ENCODE measurements around the gene PAX5. TPM values are rescaled to one million over a fixed set of nuclear protein-coding genes. Genes with fewer than 3 reads are reported as not detected.

Gene PAX5
- polyA plus RNA-seq, 1 donor from 2014 or later: not detected

DNA sequence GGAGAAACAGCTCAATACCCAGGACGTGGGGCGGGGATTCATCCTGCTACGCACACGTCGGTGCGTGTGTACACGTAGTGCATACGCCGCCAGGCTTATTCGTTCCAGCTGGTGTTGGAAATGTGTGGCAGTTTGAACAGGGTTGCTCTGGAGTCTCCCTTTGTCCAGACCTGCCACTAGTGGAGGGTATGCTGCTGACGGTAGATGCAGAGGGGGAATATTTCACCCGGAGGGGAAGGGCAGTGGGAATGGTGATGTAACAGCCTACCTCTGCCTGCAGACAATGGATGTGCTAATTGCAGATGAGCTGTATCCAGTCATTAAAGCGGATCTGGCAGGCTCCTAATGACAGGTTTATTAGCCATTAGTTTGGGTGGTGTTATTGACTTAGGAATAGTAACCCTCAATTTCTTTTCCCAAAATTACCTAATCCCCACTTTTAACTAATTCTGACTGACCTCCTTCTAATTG lies 142.7 kb downstream of the PAX5 start:
- no peak overlapping the region for H3K4me2 ChIP-seq (ENCODE audit: low read length)
- H3K27ac ChIP-seq (ENCODE audit: low read length): no peak overlapping the region
- H4K20me1 ChIP-seq (ENCODE audit: insufficient read depth): no peaks in the 10 kb centered on the region
- no peaks in the 10 kb centered on the region for H3F3A ChIP-seq (ENCODE audit: insufficient read depth, low read length, poor library complexity, severe bottlenecking)
- no peak overlapping the region for H2AFZ ChIP-seq (ENCODE audit: low read depth, low read length)
- H3K9me2 ChIP-seq (ENCODE audit: insufficient read depth, low read length): no peaks in the 10 kb centered on the region
- no peak overlapping the region for H3K9ac ChIP-seq (ENCODE audit: low read length)
- no peaks in the 10 kb centered on the region for H3K9me3 ChIP-seq (ENCODE audit: low read length)
- TF ChIP-seq TAF1 (IDR thresholded peaks at IDR 0.05; ENCODE audit: low read depth) (no peak), EZH2 (IDR thresholded peaks at IDR 0.05; ENCODE audit: borderline replicate concordance, insufficient read depth, low read length, poor library complexity, severe bottlenecking) (no peak), POLR2AphosphoS5 (IDR thresholded peaks at IDR 0.05) (no peak), MXI1 (conservative IDR thresholded peaks at IDR 0.05; ENCODE audit: poor library complexity, severe bottlenecking) (no peak), EP300 (conservative IDR thresholded peaks at IDR 0.05; ENCODE audit: poor library complexity, severe bottlenecking) (no peak)
- TF ChIP-seq, protein P1, sequence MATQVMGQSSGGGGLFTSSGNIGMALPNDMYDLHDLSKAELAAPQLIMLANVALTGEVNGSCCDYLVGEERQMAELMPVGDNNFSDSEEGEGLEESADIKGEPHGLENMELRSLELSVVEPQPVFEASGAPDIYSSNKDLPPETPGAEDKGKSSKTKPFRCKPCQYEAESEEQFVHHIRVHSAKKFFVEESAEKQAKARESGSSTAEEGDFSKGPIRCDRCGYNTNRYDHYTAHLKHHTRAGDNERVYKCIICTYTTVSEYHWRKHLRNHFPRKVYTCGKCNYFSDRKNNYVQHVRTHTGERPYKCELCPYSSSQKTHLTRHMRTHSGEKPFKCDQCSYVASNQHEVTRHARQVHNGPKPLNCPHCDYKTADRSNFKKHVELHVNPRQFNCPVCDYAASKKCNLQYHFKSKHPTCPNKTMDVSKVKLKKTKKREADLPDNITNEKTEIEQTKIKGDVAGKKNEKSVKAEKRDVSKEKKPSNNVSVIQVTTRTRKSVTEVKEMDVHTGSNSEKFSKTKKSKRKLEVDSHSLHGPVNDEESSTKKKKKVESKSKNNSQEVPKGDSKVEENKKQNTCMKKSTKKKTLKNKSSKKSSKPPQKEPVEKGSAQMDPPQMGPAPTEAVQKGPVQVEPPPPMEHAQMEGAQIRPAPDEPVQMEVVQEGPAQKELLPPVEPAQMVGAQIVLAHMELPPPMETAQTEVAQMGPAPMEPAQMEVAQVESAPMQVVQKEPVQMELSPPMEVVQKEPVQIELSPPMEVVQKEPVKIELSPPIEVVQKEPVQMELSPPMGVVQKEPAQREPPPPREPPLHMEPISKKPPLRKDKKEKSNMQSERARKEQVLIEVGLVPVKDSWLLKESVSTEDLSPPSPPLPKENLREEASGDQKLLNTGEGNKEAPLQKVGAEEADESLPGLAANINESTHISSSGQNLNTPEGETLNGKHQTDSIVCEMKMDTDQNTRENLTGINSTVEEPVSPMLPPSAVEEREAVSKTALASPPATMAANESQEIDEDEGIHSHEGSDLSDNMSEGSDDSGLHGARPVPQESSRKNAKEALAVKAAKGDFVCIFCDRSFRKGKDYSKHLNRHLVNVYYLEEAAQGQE (IDR thresholded peaks at IDR 0.05; ENCODE audit: borderline replicate concordance): no peak
- TF ChIP-seq, protein P2, sequence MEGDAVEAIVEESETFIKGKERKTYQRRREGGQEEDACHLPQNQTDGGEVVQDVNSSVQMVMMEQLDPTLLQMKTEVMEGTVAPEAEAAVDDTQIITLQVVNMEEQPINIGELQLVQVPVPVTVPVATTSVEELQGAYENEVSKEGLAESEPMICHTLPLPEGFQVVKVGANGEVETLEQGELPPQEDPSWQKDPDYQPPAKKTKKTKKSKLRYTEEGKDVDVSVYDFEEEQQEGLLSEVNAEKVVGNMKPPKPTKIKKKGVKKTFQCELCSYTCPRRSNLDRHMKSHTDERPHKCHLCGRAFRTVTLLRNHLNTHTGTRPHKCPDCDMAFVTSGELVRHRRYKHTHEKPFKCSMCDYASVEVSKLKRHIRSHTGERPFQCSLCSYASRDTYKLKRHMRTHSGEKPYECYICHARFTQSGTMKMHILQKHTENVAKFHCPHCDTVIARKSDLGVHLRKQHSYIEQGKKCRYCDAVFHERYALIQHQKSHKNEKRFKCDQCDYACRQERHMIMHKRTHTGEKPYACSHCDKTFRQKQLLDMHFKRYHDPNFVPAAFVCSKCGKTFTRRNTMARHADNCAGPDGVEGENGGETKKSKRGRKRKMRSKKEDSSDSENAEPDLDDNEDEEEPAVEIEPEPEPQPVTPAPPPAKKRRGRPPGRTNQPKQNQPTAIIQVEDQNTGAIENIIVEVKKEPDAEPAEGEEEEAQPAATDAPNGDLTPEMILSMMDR (IDR thresholded peaks at IDR 0.05; ENCODE audit: poor library complexity, severe bottlenecking): no peak
- H3K27me3 ChIP-seq (ENCODE audit: insufficient read depth, low read depth, low read length): no peaks in the 10 kb centered on the region
- H3K4me3 ChIP-seq (ENCODE audit: low read length): no peak overlapping the region
- H3K36me3 ChIP-seq (ENCODE audit: insufficient read depth, low read length): no peaks in the 10 kb centered on the region
- no peaks in the 10 kb centered on the region for H3K79me2 ChIP-seq (replicated peaks; ENCODE audit: insufficient read depth, low read length)

DNA sequence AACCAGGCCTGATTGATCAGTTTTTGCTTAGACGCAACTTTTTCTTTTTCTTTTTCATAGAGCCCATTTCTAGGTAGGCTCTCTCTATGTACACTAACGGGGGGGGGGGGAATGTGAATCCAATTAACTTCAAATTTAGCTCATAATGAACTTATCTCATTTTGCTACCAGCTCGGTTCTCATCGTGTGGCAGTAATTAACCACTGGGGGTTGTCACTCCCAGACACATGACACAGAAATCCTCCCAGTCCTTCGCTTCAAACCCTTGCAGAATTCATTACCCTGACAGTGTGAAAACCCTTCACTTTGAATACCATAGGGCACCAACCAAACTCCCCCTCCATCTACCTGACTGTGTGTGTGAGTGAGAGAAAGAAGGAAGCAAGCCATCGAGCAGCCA lies 144.2 kb downstream of the PAX5 start:
- Histone ChIP-seq H3K27ac (ENCODE audit: low read length) (no peak overlapping the region), H3K9me3 (ENCODE audit: low read length) (no peaks in the 10 kb centered on the region), H4K20me1 (ENCODE audit: insufficient read depth) (no peaks in the 10 kb centered on the region), H2AFZ (ENCODE audit: low read depth, low read length) (no peak overlapping the region), H3K79me2 (replicated peaks; ENCODE audit: insufficient read depth, low read length) (no peaks in the 10 kb centered on the region), H3K27me3 (ENCODE audit: insufficient read depth, low read depth, low read length) (no peaks in the 10 kb centered on the region), H3K4me2 (ENCODE audit: low read length) (no peak overlapping the region), H3F3A (ENCODE audit: insufficient read depth, low read length, poor library complexity, severe bottlenecking) (no peaks in the 10 kb centered on the region), H3K9ac (ENCODE audit: low read length) (no peak overlapping the region), H3K9me2 (ENCODE audit: insufficient read depth, low read length) (no peaks in the 10 kb centered on the region), H3K4me3 (ENCODE audit: low read length) (no peak overlapping the region), H3K36me3 (ENCODE audit: insufficient read depth, low read length) (no peaks in the 10 kb centered on the region)
- TF ChIP-seq MXI1 (conservative IDR thresholded peaks at IDR 0.05; ENCODE audit: poor library complexity, severe bottlenecking) (no peak), RAD21 (conservative IDR thresholded peaks at IDR 0.05) (no peak), TAF1 (IDR thresholded peaks at IDR 0.05; ENCODE audit: low read depth) (no peak), EZH2 (IDR thresholded peaks at IDR 0.05; ENCODE audit: borderline replicate concordance, insufficient read depth, low read length, poor library complexity, severe bottlenecking) (no peak)

DNA sequence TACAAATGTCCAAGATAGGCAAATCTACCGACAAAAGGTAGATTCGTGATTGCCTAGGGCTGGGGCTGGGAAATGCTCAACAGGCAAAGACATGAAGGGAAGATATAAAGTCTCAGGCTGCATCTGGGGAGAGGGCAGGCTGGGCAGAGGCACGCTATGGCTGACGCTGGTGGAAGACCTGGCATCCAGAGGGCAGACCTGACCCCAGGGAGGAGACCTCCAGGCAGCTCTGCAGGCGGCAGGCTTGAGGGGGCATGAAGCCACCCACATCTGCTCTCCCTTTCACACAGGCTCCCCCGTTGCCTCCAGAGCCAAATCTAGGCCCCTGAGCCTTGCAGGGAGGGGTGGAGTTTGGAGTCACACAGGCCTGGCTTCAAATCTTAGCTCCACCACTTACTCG lies 145.5 kb downstream of the PAX5 start:
- Histone ChIP-seq H4K20me1 (ENCODE audit: insufficient read depth) (no peaks in the 10 kb centered on the region), H3K79me2 (replicated peaks; ENCODE audit: insufficient read depth, low read length) (no peaks in the 10 kb centered on the region), H3K4me3 (ENCODE audit: low read length) (no peak overlapping the region), H3K27ac (ENCODE audit: low read length) (no peak overlapping the region), H2AFZ (ENCODE audit: low read depth, low read length) (no peak overlapping the region), H3K4me2 (ENCODE audit: low read length) (no peak overlapping the region), H3K9ac (ENCODE audit: low read length) (no peak overlapping the region), H3F3A (ENCODE audit: insufficient read depth, low read length, poor library complexity, severe bottlenecking) (no peaks in the 10 kb centered on the region), H3K27me3 (ENCODE audit: insufficient read depth, low read depth, low read length) (no peaks in the 10 kb centered on the region), H3K9me2 (ENCODE audit: insufficient read depth, low read length) (no peaks in the 10 kb centered on the region), H3K36me3 (ENCODE audit: insufficient read depth, low read length) (no peaks in the 10 kb centered on the region), H3K9me3 (ENCODE audit: low read length) (no peaks in the 10 kb centered on the region)
- TF ChIP-seq POLR2AphosphoS5 (IDR thresholded peaks at IDR 0.05) (no peak), TAF1 (IDR thresholded peaks at IDR 0.05; ENCODE audit: low read depth) (no peak), SMC3 (conservative IDR thresholded peaks at IDR 0.05; ENCODE audit: poor library complexity) (no peak), MXI1 (conservative IDR thresholded peaks at IDR 0.05; ENCODE audit: poor library complexity, severe bottlenecking) (no peak), EP300 (conservative IDR thresholded peaks at IDR 0.05; ENCODE audit: poor library complexity, severe bottlenecking) (no peak), EZH2 (IDR thresholded peaks at IDR 0.05; ENCODE audit: borderline replicate concordance, insufficient read depth, low read length, poor library complexity, severe bottlenecking) (no peak)
- TF ChIP-seq, protein P1 (IDR thresholded peaks at IDR 0.05; ENCODE audit: borderline replicate concordance): no peak
- TF ChIP-seq, protein P2 (IDR thresholded peaks at IDR 0.05; ENCODE audit: poor library complexity, severe bottlenecking): no peak
